ENCODE data around the gene HECTD4.

HECTD4 gene

GRCh38 chr12:112333019-112333418 is 49.2 kb downstream of the HECTD4 start:
- Histone ChIP-seq H3K36me3 (ENCODE audit: control insufficient read depth in 1 of 2, insufficient read depth in 2 of 2, low read length in 2 of 2) (no peaks in the 10 kb centered on the region), H3K27me3 (ENCODE audit: low read depth, low read length) (no peaks in the 10 kb centered on the region), H3K27ac (ENCODE audit: low read length) (no peak overlapping the region), H3K4me3 (ENCODE audit: low read depth in 1 of 2, low read length in 2 of 2) (no peak overlapping the region), H3K4me1 (ENCODE audit: control insufficient read depth in 1 of 2, insufficient read depth in 2 of 2, low read length in 2 of 2) (peaks cover 0 to 11% of the 10 kb centered on the region in 2 donors), H3K9me3 (ENCODE audit: control insufficient read depth in 1 of 2, low read length in 2 of 2) (no peaks in the 10 kb centered on the region)

- H3K27ac ChIP-seq (ENCODE audit: low read length): no peak overlapping the region
- no peaks in the 10 kb centered on the region for H3K27me3 ChIP-seq (ENCODE audit: low read depth, low read length)
- H3K9me3 ChIP-seq (ENCODE audit: control insufficient read depth in 1 of 2, low read length in 2 of 2): no peaks in the 10 kb centered on the region
- peaks cover 0 to 11% of the 10 kb centered on the region in 2 donors for H3K4me1 ChIP-seq (ENCODE audit: control insufficient read depth in 1 of 2, insufficient read depth in 2 of 2, low read length in 2 of 2)
- H3K36me3 ChIP-seq (ENCODE audit: control insufficient read depth in 1 of 2, insufficient read depth in 2 of 2, low read length in 2 of 2): no peaks in the 10 kb centered on the region
- H3K4me3 ChIP-seq (ENCODE audit: low read depth in 1 of 2, low read length in 2 of 2): no peak overlapping the region
Measured at GRCh38 chr12:112331886-112332285, 50.3 kb downstream of the HECTD4 start.

GRCh38 chr12:112330706-112331105 is 51.5 kb downstream of the HECTD4 start:
- no peaks in the 10 kb centered on the region for H3K27me3 ChIP-seq (ENCODE audit: low read depth, low read length)
- peaks cover 0 to 11% of the 10 kb centered on the region in 2 donors for H3K4me1 ChIP-seq (ENCODE audit: control insufficient read depth in 1 of 2, insufficient read depth in 2 of 2, low read length in 2 of 2)
- H3K36me3 ChIP-seq (ENCODE audit: control insufficient read depth in 1 of 2, insufficient read depth in 2 of 2, low read length in 2 of 2): no peaks in the 10 kb centered on the region

GRCh38 chr12:112328456-112329124 is 53.6 kb downstream of the HECTD4 start:
- no peaks in the 10 kb centered on the region for H3K27me3 ChIP-seq (ENCODE audit: low read depth, low read length)
- no peaks in the 10 kb centered on the region for H3K9me3 ChIP-seq (ENCODE audit: control insufficient read depth in 1 of 2, low read length in 2 of 2)
- H3K36me3 ChIP-seq (ENCODE audit: control insufficient read depth in 1 of 2, insufficient read depth in 2 of 2, low read length in 2 of 2): no peaks in the 10 kb centered on the region
- no peak overlapping the region for H3K27ac ChIP-seq (ENCODE audit: low read length)
- peaks cover 0 to 11% of the 10 kb centered on the region in 2 donors for H3K4me1 ChIP-seq (ENCODE audit: control insufficient read depth in 1 of 2, insufficient read depth in 2 of 2, low read length in 2 of 2)
- no peak overlapping the region for H3K4me3 ChIP-seq (ENCODE audit: low read depth in 1 of 2, low read length in 2 of 2)

More at GRCh38 chr12:112330706-112331105, 51.5 kb downstream of the HECTD4 start:
- no peak overlapping the region for H3K27ac ChIP-seq (ENCODE audit: low read length)
- no peak overlapping the region for H3K4me3 ChIP-seq (ENCODE audit: low read depth in 1 of 2, low read length in 2 of 2)
- no peaks in the 10 kb centered on the region for H3K9me3 ChIP-seq (ENCODE audit: control insufficient read depth in 1 of 2, low read length in 2 of 2)

GRCh38 chr12:112327209-112327938 is 54.9 kb downstream of the HECTD4 start:
- Histone ChIP-seq H3K4me1 (ENCODE audit: control insufficient read depth in 1 of 2, insufficient read depth in 2 of 2, low read length in 2 of 2) (peaks cover 0 to 11% of the 10 kb centered on the region in 2 donors), H3K36me3 (ENCODE audit: control insufficient read depth in 1 of 2, insufficient read depth in 2 of 2, low read length in 2 of 2) (no peaks in the 10 kb centered on the region), H3K27me3 (ENCODE audit: low read depth, low read length) (no peaks in the 10 kb centered on the region), H3K9me3 (ENCODE audit: control insufficient read depth in 1 of 2, low read length in 2 of 2) (no peaks in the 10 kb centered on the region), H3K4me3 (ENCODE audit: low read depth in 1 of 2, low read length in 2 of 2) (no peak overlapping the region), H3K27ac (ENCODE audit: low read length) (no peak overlapping the region)

- Histone ChIP-seq H3K27ac (ENCODE audit: low read length) (no peak overlapping the region), H3K4me1 (ENCODE audit: control insufficient read depth in 1 of 2, insufficient read depth in 2 of 2, low read length in 2 of 2) (peaks cover 0 to 10% of the 10 kb centered on the region in 2 donors), H3K4me3 (ENCODE audit: low read depth in 1 of 2, low read length in 2 of 2) (no peak overlapping the region), H3K36me3 (ENCODE audit: control insufficient read depth in 1 of 2, insufficient read depth in 2 of 2, low read length in 2 of 2) (no peaks in the 10 kb centered on the region), H3K27me3 (ENCODE audit: low read depth, low read length) (no peaks in the 10 kb centered on the region), H3K9me3 (ENCODE audit: control insufficient read depth in 1 of 2, low read length in 2 of 2) (no peaks in the 10 kb centered on the region)
Measured at GRCh38 chr12:112325622-112326207, 56.5 kb downstream of the HECTD4 start.

GRCh38 chr12:112325157-112325556 is 57.1 kb downstream of the HECTD4 start:
- H3K4me3 ChIP-seq (ENCODE audit: low read depth in 1 of 2, low read length in 2 of 2): no peak overlapping the region
- H3K36me3 ChIP-seq (ENCODE audit: control insufficient read depth in 1 of 2, insufficient read depth in 2 of 2, low read length in 2 of 2): no peaks in the 10 kb centered on the region
- H3K27me3 ChIP-seq (ENCODE audit: low read depth, low read length): no peaks in the 10 kb centered on the region
- H3K9me3 ChIP-seq (ENCODE audit: control insufficient read depth in 1 of 2, low read length in 2 of 2): no peaks in the 10 kb centered on the region
- no peak overlapping the region for H3K27ac ChIP-seq (ENCODE audit: low read length)
- H3K4me1 ChIP-seq (ENCODE audit: control insufficient read depth in 1 of 2, insufficient read depth in 2 of 2, low read length in 2 of 2): peaks cover 0 to 10% of the 10 kb centered on the region in 2 donors

GRCh38 chr12:112322882-112323547 is 59.2 kb downstream of the HECTD4 start:
- peaks cover 0 to 6% of the 10 kb centered on the region in 2 donors for H3K4me1 ChIP-seq (ENCODE audit: control insufficient read depth in 1 of 2, insufficient read depth in 2 of 2, low read length in 2 of 2)
- H3K36me3 ChIP-seq (ENCODE audit: control insufficient read depth in 1 of 2, insufficient read depth in 2 of 2, low read length in 2 of 2): peaks cover 0 to 6% of the 10 kb centered on the region in 2 donors
- H3K27me3 ChIP-seq (ENCODE audit: low read depth, low read length): no peaks in the 10 kb centered on the region
- H3K4me3 ChIP-seq (ENCODE audit: low read depth in 1 of 2, low read length in 2 of 2): no peak overlapping the region
- no peaks in the 10 kb centered on the region for H3K9me3 ChIP-seq (ENCODE audit: control insufficient read depth in 1 of 2, low read length in 2 of 2)
- H3K27ac ChIP-seq (ENCODE audit: low read length): no peak overlapping the region

- Histone ChIP-seq H3K4me1 (ENCODE audit: control insufficient read depth in 1 of 2, insufficient read depth in 2 of 2, low read length in 2 of 2) (peaks cover 0 to 6% of the 10 kb centered on the region in 2 donors), H3K27me3 (ENCODE audit: low read depth, low read length) (no peaks in the 10 kb centered on the region), H3K36me3 (ENCODE audit: control insufficient read depth in 1 of 2, insufficient read depth in 2 of 2, low read length in 2 of 2) (peaks cover 0 to 6% of the 10 kb centered on the region in 2 donors), H3K4me3 (ENCODE audit: low read depth in 1 of 2, low read length in 2 of 2) (no peak overlapping the region), H3K27ac (ENCODE audit: low read length) (no peak overlapping the region), H3K9me3 (ENCODE audit: control insufficient read depth in 1 of 2, low read length in 2 of 2) (no peaks in the 10 kb centered on the region)
Measured at GRCh38 chr12:112322441-112322840, 59.8 kb downstream of the HECTD4 start.

- H3K27me3 ChIP-seq (ENCODE audit: low read depth, low read length): no peaks in the 10 kb centered on the region
- peaks cover 0 to 6% of the 10 kb centered on the region in 2 donors for H3K4me1 ChIP-seq (ENCODE audit: control insufficient read depth in 1 of 2, insufficient read depth in 2 of 2, low read length in 2 of 2)
- H3K27ac ChIP-seq (ENCODE audit: low read length): no peak overlapping the region
- peaks cover 0 to 6% of the 10 kb centered on the region in 2 donors for H3K36me3 ChIP-seq (ENCODE audit: control insufficient read depth in 1 of 2, insufficient read depth in 2 of 2, low read length in 2 of 2)
- no peaks in the 10 kb centered on the region for H3K9me3 ChIP-seq (ENCODE audit: control insufficient read depth in 1 of 2, low read length in 2 of 2)
- H3K4me3 ChIP-seq (ENCODE audit: low read depth in 1 of 2, low read length in 2 of 2): no peak overlapping the region
Measured at GRCh38 chr12:112321245-112321644, 61.0 kb downstream of the HECTD4 start.

- Histone ChIP-seq H3K4me1 (ENCODE audit: control insufficient read depth in 1 of 2, insufficient read depth in 2 of 2, low read length in 2 of 2) (peaks cover 0 to 6% of the 10 kb centered on the region in 2 donors), H3K36me3 (ENCODE audit: control insufficient read depth in 1 of 2, insufficient read depth in 2 of 2, low read length in 2 of 2) (peaks cover 0 to 6% of the 10 kb centered on the region in 2 donors), H3K27ac (ENCODE audit: low read length) (no peak overlapping the region), H3K9me3 (ENCODE audit: control insufficient read depth in 1 of 2, low read length in 2 of 2) (no peaks in the 10 kb centered on the region), H3K4me3 (ENCODE audit: low read depth in 1 of 2, low read length in 2 of 2) (no peak overlapping the region), H3K27me3 (ENCODE audit: low read depth, low read length) (no peaks in the 10 kb centered on the region)
Measured at GRCh38 chr12:112319395-112319794, 62.8 kb downstream of the HECTD4 start.
